T-helper 22 cell (primary cell): ENCODE data around the gene DGKI.
"Not testable (repeated sequence)": the region's sequence is repeated elsewhere in the genome, so short reads cannot be mapped to it uniquely, and the experiment has no call there.

ENCODE experiments used
- DNase-seq: peaks from one replicate; pipeline ENCODE4 v3.0.0-alpha.2; 2020; ENCODE audit warnings: low read depth

The DGKI gene

DNA sequence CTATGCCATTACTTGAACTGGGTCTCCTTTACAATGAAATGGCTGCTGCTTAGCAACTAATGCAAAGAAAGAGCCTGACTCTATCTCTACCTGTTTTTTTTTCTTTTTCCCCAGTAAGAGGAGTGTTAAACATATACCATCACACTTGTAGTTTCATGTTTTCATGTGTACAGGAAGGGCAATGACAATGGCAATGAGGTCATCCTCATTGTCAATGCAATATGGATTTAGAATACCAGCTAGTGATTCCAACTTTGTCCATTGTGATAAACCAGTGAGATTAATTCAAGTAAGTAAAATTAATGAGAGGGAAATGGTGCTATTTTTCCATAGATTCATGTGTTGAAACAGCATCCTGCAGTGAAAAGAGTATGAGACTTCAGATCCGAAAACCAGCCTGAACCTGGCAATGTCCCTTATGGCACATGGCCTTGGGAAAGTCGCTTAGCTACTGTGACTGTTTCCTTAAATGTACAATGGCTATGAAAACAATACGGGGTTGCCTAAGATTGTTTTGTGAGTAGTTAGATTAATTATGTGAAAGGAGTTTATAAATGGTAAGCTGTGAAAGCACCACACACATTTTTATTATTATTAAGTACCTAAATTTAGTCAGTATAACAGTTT is 11.2 kb downstream of the DGKI start:
- no peak for DNase-seq

DNA sequence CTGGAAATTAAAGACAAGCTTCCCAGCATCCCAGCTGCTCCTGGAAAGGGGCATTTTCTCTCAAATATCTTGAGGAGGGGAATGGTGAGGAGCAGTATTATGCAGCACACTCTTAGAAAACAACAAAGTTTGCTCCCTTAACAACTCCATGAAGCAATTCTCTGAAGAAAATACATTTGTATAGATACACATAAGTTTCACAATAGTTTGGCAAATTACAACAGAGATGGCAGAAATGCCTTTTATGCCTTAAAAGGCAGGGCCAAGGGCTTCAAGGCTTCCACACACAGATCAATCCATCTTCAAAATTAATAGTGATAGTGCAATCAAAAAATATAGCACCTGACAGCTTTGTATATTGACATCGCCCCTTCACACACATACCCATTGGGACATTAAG is 12.2 kb downstream of the DGKI start:
- DNase-seq, result no peak

DNA sequence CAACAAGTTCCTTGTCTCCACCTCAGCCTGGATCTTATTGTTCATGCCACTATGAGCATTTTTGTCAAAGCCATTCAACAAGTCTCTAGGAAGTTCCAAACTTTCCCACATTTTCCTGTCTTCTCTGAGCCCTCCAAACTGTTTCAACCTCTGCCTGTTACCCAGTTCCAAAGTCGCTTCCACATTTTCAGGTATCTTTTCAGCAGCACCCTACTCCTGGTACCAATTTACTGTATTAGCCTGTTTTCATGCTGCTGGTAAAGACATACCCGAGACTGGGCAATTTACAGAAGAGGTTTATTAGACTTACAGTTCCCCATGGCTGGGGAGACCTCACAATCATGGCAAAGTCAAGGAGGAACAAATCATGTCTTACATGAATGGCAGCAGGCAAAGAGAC is 13.8 kb downstream of the DGKI start:
- not testable (repeated sequence) for DNase-seq

DNA sequence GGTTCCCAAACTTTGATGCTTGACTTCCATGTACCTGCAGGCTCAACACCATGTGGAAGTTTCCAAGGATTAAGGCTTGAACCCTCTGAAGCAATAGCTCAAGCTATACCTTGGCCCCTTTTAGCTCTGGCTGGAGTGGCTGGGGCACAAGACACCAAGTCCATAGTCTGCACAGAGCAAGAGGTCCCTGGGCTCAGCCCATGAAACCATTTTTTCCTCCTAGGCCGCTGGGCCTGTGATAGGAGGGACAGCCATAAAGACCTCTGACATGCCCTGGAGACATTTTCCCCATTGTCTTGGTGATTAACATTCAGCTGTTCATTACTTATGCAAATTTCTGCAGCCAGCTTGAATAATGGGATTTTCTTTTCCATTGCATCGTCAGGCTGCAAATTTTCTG is 14.4 kb downstream of the DGKI start:
- DNase-seq, result no peak

DNA sequence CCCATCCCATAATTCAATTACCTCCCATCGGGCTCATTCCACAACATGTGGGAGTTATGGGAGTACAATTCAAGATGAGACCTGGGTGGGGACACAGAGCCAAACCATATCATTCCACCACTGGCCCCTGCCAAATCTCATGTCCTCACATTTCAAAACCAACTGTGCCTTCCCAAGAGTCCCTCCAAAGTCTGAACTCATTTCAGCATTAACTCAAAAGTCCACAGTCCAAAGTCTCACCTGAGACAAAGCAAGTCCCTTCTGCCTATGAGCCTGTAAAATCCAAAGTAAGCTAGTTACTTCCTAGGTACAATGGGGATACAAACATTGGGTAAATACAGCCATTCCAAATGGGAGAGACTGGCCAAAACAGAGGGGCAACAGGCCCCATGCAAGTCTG is 15.2 kb downstream of the DGKI start:
- DNase-seq, result not testable (repeated sequence)

DNA sequence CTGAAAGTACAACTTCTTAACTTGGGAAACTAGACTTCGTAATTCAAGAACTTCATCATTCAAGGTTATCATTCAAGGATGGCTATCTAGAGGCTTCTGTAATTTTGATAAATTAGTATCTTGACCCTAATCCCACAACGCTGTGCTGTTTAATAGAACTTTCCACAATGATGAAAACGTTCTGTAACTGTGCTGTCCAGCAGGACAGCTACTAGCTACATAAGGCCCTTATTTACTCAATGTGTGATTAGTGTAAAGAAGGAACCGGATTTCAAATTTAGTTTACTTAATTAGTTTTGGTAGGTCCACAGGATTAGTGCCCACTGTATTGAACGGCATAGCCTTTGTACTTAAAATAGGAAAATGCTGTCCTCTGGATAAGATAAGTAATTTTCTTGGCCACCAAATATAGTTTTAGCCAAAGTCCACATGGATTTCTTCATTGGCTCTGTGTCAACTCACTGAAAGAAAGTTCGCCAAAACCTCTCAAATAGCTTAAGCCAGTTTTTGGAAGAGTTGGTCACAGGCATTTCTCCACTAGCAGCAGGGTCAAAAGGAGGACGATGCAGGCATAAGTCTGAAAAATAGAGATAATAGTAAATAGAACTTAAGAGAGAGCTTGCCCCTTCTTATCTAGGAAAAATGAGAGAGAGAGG is 17.3 kb downstream of the DGKI start:
- no peak for DNase-seq

DNA sequence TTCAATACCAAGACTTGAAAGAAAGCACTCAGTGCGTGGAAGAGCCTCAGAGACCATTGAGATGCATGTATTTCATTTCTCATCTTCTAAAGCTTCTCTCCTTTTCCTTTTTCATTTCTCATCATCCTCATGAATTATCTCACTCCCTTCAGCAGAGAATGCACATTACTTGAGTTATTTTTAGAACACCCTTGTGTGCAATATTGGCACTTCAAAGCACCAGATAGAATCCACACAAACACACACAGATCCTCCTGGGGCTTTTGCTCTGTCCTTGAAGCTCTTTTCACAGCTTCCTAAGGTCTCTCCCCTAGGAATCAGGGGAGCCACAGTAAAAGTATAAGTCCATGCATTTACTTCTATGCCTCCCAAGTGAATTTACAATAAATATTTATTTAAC is 18.3 kb downstream of the DGKI start:
- DNase-seq, result no peak

DNA sequence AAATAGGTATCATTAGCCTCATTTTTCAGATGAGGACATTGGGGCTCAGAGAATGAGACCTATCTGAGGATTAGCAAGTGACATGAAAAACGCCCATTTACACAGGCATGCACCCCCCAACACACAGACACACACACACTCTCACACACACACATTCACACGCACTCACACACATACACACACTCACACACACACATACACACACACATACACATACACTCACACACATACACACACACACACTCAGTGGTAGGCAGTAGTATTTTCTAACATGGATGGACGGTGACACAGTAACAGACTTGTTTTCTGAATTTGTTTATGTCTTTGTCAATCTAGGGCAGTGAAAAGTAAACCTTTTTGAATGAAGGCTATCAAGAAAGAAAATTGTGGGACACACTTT is 21.3 kb downstream of the DGKI start:
- DNase-seq, result no peak

DNA sequence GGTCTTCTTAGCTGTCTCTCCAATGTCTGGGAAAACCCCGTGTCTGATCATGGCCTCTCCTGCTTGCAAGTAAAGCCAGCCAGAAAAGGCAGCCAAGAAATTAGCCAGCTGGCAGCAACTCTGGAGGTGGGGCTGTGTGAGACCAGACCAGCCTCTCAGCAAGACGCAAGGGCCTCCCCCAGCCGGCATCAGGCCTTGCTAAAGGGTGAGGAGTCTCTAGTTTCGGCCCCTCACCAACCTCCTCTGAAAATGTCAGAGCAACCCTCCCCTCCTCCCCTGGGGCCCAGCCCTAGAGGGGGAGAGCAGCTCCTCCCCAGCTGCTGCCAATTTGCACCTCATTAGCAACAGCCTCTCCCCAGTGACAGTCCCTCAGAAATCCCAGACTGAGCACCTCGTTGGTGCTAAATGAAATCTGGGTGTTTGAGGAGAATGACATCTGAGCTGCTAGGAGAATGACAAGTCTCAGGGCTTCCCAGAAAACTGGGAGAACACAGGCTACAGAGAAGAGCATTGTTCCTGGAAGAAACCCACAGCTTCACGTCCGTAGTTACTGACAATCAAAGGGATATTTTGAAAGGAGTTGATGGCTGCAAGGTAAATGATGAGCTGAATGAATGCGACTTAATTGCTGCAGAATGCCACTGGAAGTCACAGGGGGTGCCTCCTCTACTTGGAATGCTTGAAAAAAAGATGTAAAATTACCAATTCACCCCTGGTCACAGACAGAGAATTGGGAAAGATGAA is 25.9 kb downstream of the DGKI start:
- no peak for DNase-seq

DNA sequence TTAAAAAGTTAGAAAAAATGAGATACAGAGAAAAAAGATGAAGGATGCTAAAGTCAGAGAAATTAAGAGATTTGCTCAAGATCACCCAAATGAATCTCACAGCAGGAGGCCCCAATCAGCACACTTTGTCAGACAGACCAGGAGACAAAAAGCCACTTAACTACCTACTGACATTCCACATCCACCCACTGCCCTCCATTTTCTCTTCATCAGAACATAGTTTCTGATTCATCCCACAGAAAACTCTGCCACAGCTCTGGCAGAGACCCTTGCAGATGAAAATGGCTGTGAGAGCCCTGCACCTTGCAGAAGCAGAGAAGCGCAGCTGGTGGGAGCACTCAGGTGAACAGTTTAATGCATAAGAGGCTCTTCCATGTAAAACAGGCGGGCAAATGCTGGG is 26.6 kb downstream of the DGKI start:
- DNase-seq, result no peak

DNA sequence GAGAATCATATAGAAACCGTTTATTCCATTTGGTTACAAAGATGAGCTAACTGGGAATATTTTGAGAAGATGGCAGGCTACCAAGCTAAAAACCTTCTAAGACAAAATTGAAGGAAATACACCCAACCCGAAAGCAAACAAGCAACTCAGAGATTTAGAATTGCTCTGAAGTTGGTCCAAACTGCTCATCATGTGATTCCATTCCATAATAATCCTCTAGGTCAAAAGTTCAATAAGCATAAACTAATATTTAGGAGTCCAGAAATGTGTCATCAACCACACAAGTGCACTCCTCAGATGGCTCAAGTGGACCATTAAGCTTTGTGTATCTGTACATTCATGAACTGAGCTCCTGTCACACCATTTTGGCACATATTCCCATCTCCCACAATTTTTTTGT is 28.7 kb downstream of the DGKI start:
- DNase-seq, result no peak

DNA sequence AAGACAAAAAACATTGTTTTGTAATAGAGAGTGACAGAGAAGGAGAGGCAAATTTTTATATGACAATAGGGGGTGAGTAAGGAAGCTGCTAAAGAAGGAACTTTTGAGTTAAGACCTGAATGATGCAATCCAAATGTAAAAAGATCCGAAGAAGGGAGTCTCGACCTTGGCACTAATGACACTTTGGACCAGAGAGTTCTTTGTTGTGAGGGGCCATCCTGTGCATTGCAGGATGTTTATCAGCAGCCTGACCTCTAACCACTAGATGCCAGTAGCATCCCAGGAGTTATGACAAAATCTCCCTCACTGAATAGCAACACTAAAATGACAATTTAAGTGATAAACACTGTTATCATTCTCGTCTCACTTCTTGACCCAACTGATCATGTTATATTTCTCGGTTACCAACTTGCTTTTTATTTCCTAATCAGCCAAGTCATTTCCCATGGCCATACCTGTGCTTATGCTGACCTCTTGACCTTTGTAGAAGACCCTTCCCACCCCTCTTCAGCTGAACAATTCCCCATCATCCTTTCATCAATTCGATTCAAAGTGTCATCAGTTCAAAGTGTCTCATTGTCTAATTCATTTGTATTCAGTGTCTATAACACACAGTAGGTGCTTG is 30.0 kb downstream of the DGKI start:
- no peak for DNase-seq

DNA sequence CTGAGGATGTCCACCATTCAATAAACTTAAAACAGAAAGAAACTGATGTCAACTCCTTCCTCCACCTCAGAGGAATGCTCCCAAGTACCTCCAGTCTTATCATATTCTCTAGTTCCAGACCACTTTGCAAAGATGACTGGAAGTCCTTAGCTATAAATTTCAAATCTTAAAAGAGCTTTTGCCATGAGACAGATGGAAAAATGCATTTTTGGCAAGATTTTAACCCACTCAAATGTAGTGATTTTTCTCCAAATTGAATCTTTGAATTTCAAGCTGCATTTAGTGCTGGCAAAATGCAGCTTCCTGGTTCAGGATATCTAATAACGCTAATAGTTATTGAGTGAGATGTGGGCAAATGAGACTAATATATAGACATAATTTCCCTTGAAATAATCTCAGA is 33.2 kb downstream of the DGKI start:
- no peak for DNase-seq

DNA sequence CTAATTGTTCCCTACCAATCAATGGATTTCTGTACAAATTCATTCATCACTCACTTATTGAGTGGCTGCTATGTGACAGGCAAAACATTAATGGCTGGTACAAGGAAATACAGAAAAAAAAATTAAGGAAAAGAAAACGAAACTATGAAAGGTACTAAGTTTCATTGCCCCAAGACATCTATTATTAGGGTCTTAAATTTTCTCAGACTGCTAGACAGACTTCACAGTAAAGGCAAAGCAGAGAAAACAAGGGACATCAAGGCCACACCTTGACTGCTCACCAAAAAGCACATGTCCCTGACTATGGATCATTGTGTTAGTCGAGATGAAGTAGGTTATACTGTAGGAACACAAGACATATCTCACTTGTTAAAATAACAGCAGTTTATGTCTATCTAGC is 36.5 kb downstream of the DGKI start:
- no peak for DNase-seq

DNA sequence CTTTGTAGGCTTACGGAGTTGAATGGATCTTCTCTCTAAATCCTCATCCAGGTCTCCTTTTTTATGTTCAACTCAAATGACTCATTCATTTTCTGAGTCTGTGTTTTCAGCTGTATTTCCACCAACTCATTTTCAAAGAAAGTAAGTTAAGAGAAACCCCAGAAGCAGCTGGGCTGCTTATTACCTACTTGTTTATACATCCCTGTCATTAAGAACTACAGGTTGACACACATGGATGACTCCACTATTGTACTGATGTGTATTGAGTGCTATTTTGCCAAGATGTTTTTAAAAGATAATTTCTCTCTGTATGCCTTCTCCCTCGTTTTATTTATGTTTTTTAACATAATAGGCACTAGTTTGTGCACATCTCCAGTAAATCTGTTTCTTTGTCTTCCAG is 41.9 kb downstream of the DGKI start:
- DNase-seq, result no peak

DNA sequence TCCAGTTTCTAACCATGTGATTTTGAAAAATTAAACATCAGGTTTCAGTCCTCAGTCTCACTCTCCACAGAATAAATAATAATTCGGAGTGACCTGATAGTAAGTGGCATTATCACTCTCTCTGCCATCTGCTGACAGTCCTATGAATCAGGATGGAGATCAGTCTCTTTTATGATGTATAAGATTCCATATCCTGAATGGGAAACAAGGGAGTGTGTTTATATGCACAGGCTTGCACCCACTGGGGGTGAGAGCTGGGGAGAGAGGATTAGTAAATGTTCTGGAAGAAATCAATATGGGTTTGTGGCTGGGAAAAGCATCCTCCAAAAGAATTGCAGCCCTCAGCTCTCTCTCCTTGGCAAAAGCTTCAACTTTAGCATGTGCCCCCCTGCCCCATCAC is 45.3 kb downstream of the DGKI start:
- no peak for DNase-seq

DNA sequence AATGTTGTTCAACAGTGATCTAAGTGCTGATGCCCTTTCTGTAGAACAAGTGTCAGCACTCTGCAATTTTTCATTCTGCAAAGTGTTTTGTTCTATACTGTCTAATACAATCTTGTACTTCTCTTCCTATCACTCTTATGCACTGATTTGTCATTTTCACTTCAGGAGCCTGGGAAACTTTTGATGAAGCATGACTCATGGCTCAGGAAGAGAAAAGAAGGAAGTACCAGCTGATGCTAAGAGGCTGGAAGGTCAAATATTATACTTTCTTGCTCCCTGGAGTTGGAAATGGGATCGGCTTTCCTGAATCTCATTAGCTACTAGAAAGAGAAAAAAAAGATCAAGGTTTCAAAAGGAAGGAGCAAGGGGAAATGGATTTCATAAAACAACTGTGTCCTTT is 45.8 kb downstream of the DGKI start:
- no peak for DNase-seq

DNA sequence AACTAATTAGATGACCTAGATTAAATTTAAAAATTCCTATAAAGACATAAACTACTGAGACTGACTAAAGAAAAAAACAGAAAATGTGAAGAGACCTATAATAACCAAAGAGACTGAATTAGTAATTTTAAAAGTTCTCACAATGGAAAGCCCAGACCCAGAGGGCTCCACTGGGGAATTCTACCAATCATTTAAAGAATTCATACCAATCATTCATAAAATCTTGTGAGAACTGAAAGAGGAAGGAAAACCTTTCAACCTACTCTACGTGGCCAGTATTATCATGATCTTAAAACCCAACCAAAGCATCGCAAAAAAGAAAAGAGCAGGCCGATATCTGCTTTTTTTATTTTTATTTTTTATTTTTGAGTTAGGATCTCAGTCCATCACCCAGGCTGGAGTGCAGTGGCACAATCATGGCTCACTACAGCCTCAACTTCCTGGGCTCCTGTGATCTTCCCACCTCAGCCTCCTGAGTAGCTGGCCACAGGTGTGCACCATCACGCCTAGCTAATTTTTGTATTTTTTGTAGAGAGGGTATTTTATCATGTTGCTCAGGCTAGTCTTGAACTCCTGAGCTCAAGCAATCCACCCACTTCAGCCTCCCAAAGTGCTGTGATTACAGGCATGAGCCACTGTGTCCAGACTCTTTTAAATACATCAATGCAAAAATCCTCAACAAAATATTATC is 48.6 kb downstream of the DGKI start:
- no peak for DNase-seq

DNA sequence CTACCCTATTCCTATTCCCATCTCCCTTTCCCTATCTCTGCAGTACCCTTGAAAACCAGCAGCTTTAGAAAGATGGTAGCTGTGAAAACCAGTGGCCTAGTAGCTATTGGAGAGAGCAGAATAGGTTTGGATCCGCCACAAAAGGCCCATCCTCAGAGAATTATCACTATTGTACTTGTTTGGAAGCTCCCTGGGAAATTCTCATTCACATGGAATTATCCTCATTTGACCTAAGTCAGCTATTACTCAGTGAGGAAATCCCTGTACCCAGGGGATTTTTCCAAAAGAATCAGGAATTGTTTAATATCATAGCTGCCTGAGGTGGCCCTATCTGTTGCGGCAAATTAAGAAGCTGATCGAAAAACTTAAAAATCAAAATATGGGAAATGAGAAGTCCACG is 51.6 kb downstream of the DGKI start:
- DNase-seq, result no peak

DNA sequence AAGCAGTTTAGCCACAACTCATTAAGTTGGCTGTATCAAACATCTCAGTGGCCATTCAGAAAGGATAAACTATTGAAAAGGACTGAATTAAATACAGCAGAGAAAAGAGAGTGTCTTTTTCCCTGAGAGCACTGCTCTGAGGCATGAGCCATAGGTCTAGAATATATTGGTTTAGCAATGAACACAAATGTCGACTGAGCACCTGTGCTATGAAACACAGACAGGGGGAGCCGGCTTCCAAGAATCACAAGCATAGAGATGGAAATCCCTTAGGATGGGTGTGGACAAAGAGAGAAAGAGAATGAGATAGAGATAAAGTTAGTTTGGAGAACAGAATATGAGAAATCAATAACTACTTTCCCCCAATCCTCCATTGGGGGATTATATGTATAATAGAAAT is 54.8 kb downstream of the DGKI start:
- no peak for DNase-seq

DNA sequence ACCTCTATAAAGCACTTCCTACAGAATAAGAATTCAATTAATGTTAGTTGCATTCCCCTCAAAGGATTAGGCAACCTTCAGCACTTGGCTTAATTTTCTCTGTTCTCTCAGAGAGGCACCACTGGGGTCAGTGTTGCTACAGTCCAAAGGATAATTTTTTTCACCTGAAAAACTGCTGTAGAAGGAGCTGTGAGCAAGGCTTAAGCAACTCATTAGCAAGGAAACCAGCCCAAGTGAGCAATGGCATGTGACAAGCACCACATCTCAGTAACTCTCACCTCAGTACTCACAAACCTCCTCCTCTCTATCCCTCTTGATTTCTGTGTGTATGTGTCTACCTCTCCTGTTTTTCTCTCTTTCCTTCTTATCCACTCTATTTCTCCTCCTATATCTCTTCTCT is 55.9 kb downstream of the DGKI start:
- DNase-seq, result no peak

DNA sequence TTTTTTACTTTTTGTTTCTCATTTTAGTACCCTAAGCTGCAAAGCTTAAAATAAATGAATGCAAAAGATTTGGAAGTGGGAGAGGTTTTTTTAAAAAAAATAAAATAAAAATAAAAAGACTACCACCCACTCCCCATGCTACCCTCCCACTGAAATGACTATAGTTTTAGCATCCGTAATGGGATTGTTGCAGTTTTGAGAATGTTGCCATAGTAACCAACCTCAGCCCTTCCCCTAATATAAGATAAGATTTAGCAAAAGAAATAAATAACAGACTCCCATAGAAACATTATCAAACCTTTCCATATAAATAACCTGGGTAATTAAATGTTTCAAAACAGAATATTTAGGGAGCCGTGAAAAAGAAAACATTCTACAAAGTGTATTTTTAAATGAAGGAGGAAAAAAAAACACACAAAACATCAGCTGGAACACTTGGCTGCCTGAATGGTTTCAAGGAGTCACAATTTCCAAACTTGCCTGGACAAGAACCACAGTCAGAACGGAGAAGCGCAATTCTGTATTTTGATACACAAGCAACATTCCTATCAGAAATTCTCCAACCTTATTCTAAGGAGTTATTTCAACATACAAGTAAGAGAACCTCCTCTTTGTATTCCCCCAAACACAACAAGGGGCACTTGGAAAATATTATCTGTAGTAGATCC is 57.4 kb downstream of the DGKI start:
- DNase-seq, result no peak
